Measurements from ENCODE around the gene PTGR1. TPM values are rescaled to one million over a fixed set of nuclear protein-coding genes. Genes with fewer than 3 reads are reported as not detected.

Gene PTGR1
- total RNA-seq, 1 experiment from 2014 or later, result 27.4 TPM

- Mint-ChIP-seq H3K27ac (ENCODE audit: low read depth, unreplicated experiment) (no peak overlapping the region), H3K9me3 (ENCODE audit: unreplicated experiment) (no peaks in the 10 kb centered on the region), H3K4me3 (ENCODE audit: unreplicated experiment) (no peak overlapping the region), H3K27me3 (ENCODE audit: insufficient read depth, unreplicated experiment) (no peaks in the 10 kb centered on the region), H3K4me1 (ENCODE audit: insufficient read depth, unreplicated experiment) (peaks cover 37% of the 10 kb centered on the region), H3K36me3 (ENCODE audit: insufficient read depth, unreplicated experiment) (no peaks in the 10 kb centered on the region)
- ChIA-PET CTCF (no interaction called here), POLR2A (interaction anchor here (2.0 kb wide), 1 partner anchor 26 kb away, joined by 5 read pairs; the partner anchor contains the start of gene GNG10)
- no peak for TF ChIP-seq CTCF (IDR thresholded peaks at IDR 0.05; ENCODE audit: unreplicated experiment)
- BruUV-seq (replicated peaks), result no TSS peak
- intact Hi-C loops (cut with micrococcal nuclease), result loop anchor here (5.0 kb wide), 1 partner anchor 57 kb away; no protein-coding TSS in a partner anchor
- DNase-seq (ENCODE audit: unreplicated experiment), result no peak
These were observed 35.4 kb upstream of the PTGR1 start for GRCh38 chr9:111634860-111635259.

GRCh38 chr9:111633389-111633736, 33.9 kb upstream of the PTGR1 start:
- no peak overlapping the region for H3K27ac Mint-ChIP-seq (ENCODE audit: low read depth, unreplicated experiment)
- no TSS peak for BruUV-seq (replicated peaks)
- no peaks in the 10 kb centered on the region for H3K9me3 Mint-ChIP-seq (ENCODE audit: unreplicated experiment)
- TF ChIP-seq CTCF (IDR thresholded peaks at IDR 0.05; ENCODE audit: unreplicated experiment), result no peak
- intact Hi-C loops (cut with micrococcal nuclease), result loop anchor here (5.0 kb wide), 1 partner anchor 59 kb away; no protein-coding TSS in a partner anchor
- peaks cover 37% of the 10 kb centered on the region for H3K4me1 Mint-ChIP-seq (ENCODE audit: insufficient read depth, unreplicated experiment)
- ChIA-PET POLR2A (interaction anchor here (0.7 to 7.1 kb wide), 6 partner anchors 11 to 264 kb away, joined by 3 to 88 read pairs (median 16); partner anchors contain the start of genes GNG10, PTGR1 and UGCG), CTCF (interaction anchor here (1.7 kb wide), 1 partner anchor 12 kb away, joined by 5 read pairs; no protein-coding TSS in a partner anchor)
- H3K36me3 Mint-ChIP-seq (ENCODE audit: insufficient read depth, unreplicated experiment), result no peaks in the 10 kb centered on the region
- H3K4me3 Mint-ChIP-seq (ENCODE audit: unreplicated experiment), result peak overlapping the region; percentile 99
- DNase-seq (ENCODE audit: unreplicated experiment), result no peak
- H3K27me3 Mint-ChIP-seq (ENCODE audit: insufficient read depth, unreplicated experiment), result no peaks in the 10 kb centered on the region

GRCh38 chr9:111632695-111633388, 33.4 kb upstream of the PTGR1 start:
- no peaks in the 10 kb centered on the region for H3K27me3 Mint-ChIP-seq (ENCODE audit: insufficient read depth, unreplicated experiment)
- H3K36me3 Mint-ChIP-seq (ENCODE audit: insufficient read depth, unreplicated experiment), result no peaks in the 10 kb centered on the region
- BruUV-seq (replicated peaks), result no TSS peak
- peaks cover 37% of the 10 kb centered on the region for H3K4me1 Mint-ChIP-seq (ENCODE audit: insufficient read depth, unreplicated experiment)
- peak overlapping the region; percentile 82 for H3K27ac Mint-ChIP-seq (ENCODE audit: low read depth, unreplicated experiment)
- ChIA-PET CTCF (interaction anchor here (1.0 to 1.7 kb wide), 2 partner anchors 12 to 34 kb away, joined by 3 to 5 read pairs; no protein-coding TSS in a partner anchor), POLR2A (interaction anchor here (0.7 to 7.1 kb wide), 16 partner anchors 10 to 1193 kb away, joined by 3 to 88 read pairs (median 7); partner anchors contain the start of genes GNG10, PTGR1 and UGCG)
- peak overlapping the region; percentile 99 for H3K4me3 Mint-ChIP-seq (ENCODE audit: unreplicated experiment)
- no peak for DNase-seq (ENCODE audit: unreplicated experiment)
- intact Hi-C loops (cut with micrococcal nuclease), result loop anchor here (5.0 kb wide), 1 partner anchor 59 kb away; no protein-coding TSS in a partner anchor
- TF ChIP-seq CTCF (IDR thresholded peaks at IDR 0.05; ENCODE audit: unreplicated experiment), result no peak
- H3K9me3 Mint-ChIP-seq (ENCODE audit: unreplicated experiment), result no peaks in the 10 kb centered on the region

- Mint-ChIP-seq H3K4me1 (ENCODE audit: insufficient read depth, unreplicated experiment) (peaks cover 37% of the 10 kb centered on the region), H3K9me3 (ENCODE audit: unreplicated experiment) (no peaks in the 10 kb centered on the region), H3K36me3 (ENCODE audit: insufficient read depth, unreplicated experiment) (no peaks in the 10 kb centered on the region), H3K27me3 (ENCODE audit: insufficient read depth, unreplicated experiment) (no peaks in the 10 kb centered on the region), H3K27ac (ENCODE audit: low read depth, unreplicated experiment) (peak overlapping the region; percentile 82), H3K4me3 (ENCODE audit: unreplicated experiment) (peak overlapping the region; percentile 99)
- ChIA-PET POLR2A (interaction anchor here (1.0 to 7.1 kb wide), 20 partner anchors 9 to 330 kb away, joined by 3 to 88 read pairs (median 7); partner anchors contain the start of genes GNG10, PTGR1, UGCG and ZNF483), CTCF (interaction anchor here (1.0 kb wide), 1 partner anchor 34 kb away, joined by 3 read pairs; no protein-coding TSS in a partner anchor)
- no TSS peak for BruUV-seq (replicated peaks)
- no peak for TF ChIP-seq CTCF (IDR thresholded peaks at IDR 0.05; ENCODE audit: unreplicated experiment)
- intact Hi-C loops (cut with micrococcal nuclease), result loop anchor here (5.0 kb wide), 1 partner anchor 60 kb away; no protein-coding TSS in a partner anchor
- peak; percentile 9 for DNase-seq (ENCODE audit: unreplicated experiment)
These were observed 32.6 kb upstream of the PTGR1 start for GRCh38 chr9:111632060-111632459.

Data from MCF 10A (cell line).